Neural cell (in vitro differentiated cells): Measurements from ENCODE around the gene ZNF768.

ENCODE experiments used
- CTCF ChIP-seq: fragments of 450-650 bp; IDR thresholded peaks from 2 replicates; pipeline ENCODE4 v1.5.1; 2014; ENCODE audit warnings: antibody characterized with exemption, mild to moderate bottlenecking, moderate library complexity; ENCODE audit not compliant: poor library complexity, severe bottlenecking
- EP300 ChIP-seq: fragments of 450-650 bp; conservative IDR thresholded peaks from 2 replicates; pipeline ENCODE4 v1.6.1; 2014; ENCODE audit warnings: antibody characterized with exemption, mild to moderate bottlenecking, moderate library complexity; ENCODE audit not compliant: poor library complexity, severe bottlenecking
- EZH2 ChIP-seq: fragments of 200-600, 300-800 bp; shearing (Covaris generic), sonication (generic); IDR thresholded peaks from 2 replicates; pipeline ENCODE4 v1.6.1; 2014; ENCODE audit warnings: antibody characterized with exemption, low read length, borderline replicate concordance, mild to moderate bottlenecking; ENCODE audit not compliant: insufficient read depth, poor library complexity, severe bottlenecking
- REST ChIP-seq: IDR thresholded peaks from 2 replicates; pipeline ENCODE4 v1.6.1; 2012; ENCODE audit warnings: borderline replicate concordance
- TAF1 ChIP-seq: IDR thresholded peaks from 2 replicates; pipeline ENCODE4 v1.6.1; 2012; ENCODE audit warnings: low read depth

GRCh38 chr16:30559690-30560089 is 33.3 kb upstream of the ZNF768 start:
- no peak for TF ChIP-seq TAF1
- TF ChIP-seq EZH2: no peak
- no peak for TF ChIP-seq EP300
- TF ChIP-seq REST: no peak
- no peak for TF ChIP-seq CTCF
